ENCODE measurements around the gene FADS2. TPM values are rescaled to one million over a fixed set of nuclear protein-coding genes. Genes with fewer than 3 reads are reported as not detected.

Gene FADS2
- total RNA-seq, 4 donors from 2014 or later: 1.6 to 30.7 (median 12.0) TPM

DNA sequence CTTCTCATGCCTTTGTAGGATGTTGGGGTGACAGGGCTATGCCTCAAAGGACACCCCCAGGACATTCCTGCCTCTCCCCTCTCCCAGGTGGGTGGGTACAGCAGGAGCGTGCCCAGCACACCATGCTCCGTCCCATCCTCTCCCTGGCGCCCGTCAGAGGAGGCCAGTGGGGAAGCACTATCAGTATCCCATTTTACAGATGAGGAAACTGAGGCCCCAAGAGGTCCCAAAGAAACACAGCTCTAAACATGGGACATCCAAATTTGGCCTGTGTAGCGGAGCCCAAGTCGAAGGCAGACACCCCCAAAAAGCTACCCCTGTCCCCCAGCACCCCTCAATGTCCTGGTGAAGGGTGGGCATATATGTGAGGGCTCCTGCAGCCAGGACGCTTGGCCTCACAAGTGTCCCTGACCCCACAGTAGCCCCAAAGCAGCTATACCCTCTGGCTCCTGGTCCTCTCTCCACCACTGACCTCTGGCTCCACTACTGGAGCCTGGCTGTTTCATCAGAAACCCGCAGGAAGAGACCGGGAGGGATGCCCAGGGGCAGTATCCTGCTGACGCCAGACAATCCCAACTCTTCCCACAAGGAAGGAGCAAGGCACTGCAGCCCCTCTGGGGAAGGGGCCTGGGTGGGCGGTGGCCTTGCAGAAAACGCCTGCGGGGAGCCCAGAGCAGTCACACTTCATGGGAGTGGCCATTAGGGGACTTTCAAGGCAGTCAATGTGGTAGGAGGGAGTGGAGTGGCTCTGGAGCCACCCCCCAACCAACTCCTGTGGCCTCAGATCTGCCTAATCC, 57.9 kb downstream of the FADS2 start:
- H3K27me3 ChIP-seq: no peaks in the 10 kb centered on the region
- H3K27ac ChIP-seq: no peak overlapping the region
- no peaks in the 10 kb centered on the region for H3K36me3 ChIP-seq
- peaks cover 6 to 11% (median 9%) of the 10 kb centered on the region in 4 donors for H3K4me1 ChIP-seq
- H3K9me3 ChIP-seq: no peaks in the 10 kb centered on the region
- no peak overlapping the region for H3K4me3 ChIP-seq
- no peak for TF ChIP-seq POLR2A (IDR thresholded peaks at IDR 0.05)
- TF ChIP-seq, protein P1, sequence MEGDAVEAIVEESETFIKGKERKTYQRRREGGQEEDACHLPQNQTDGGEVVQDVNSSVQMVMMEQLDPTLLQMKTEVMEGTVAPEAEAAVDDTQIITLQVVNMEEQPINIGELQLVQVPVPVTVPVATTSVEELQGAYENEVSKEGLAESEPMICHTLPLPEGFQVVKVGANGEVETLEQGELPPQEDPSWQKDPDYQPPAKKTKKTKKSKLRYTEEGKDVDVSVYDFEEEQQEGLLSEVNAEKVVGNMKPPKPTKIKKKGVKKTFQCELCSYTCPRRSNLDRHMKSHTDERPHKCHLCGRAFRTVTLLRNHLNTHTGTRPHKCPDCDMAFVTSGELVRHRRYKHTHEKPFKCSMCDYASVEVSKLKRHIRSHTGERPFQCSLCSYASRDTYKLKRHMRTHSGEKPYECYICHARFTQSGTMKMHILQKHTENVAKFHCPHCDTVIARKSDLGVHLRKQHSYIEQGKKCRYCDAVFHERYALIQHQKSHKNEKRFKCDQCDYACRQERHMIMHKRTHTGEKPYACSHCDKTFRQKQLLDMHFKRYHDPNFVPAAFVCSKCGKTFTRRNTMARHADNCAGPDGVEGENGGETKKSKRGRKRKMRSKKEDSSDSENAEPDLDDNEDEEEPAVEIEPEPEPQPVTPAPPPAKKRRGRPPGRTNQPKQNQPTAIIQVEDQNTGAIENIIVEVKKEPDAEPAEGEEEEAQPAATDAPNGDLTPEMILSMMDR (IDR thresholded peaks at IDR 0.05): no peak
- no peak for DNase-seq

DNA sequence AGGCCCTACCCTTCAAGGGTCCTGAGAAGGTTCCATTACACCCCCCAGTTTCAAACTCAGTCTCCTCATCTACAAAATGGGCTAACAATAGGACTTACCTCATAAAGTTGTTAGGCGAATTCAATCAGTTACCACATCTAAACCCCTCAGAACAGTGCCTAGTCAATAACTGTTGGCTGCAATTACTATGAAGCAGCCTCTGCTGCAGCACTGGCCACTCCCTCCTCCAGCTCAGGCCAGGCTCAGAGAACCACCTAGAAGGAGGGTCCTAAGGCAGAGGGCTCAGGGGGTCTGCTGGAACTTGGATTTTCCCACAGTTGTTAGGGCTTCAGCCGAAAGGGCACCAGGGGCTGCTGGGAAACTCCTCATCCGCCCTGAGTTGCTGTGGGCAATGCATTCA, 58.5 kb downstream of the FADS2 start:
- Histone ChIP-seq H3K9me3 (no peaks in the 10 kb centered on the region), H3K4me3 (no peak overlapping the region), H3K27me3 (no peaks in the 10 kb centered on the region), H3K36me3 (no peaks in the 10 kb centered on the region), H3K4me1 (peaks cover 4 to 12% (median 7%) of the 10 kb centered on the region in 4 donors), H3K27ac (no peak overlapping the region)
- TF ChIP-seq POLR2A (IDR thresholded peaks at IDR 0.05): no peak
- TF ChIP-seq, protein P1 (IDR thresholded peaks at IDR 0.05): no peak
- DNase-seq: no peak

DNA sequence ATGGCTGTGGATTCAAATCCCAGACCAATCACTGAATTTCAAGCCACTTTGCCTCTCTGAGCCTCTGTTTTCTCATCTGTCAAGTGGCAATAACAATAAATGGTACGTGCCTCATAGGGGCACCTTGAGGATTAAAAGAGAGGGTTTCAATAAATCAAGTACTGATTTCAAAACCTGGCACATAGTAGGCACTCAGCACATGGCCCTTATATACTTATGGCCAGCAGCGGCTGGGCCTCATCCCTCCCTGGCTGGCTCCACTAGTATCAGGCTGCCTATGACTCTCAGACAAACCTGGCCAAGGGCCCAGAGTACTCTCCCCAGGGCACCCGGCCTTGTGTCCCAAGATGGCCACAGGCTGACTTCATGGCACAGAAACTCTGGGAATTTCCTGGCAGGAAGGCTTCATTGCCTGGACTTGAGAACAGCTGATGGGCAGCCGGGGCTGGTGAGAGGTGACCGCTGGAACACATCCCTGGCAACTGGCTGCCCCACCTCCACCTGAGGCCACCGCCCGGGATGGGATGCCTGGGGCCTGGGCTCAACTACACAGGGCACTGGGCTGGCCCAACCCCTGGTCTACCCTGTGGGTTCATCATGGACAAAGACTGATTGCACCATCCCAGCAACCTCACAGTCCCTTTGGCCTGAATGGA, 59.9 kb downstream of the FADS2 start:
- Histone ChIP-seq H3K27me3 (no peaks in the 10 kb centered on the region), H3K9me3 (no peaks in the 10 kb centered on the region), H3K4me3 (no peak overlapping the region), H3K27ac (peak overlapping the region; percentile 10 to 39 (median 33)), H3K4me1 (peaks cover 4 to 13% (median 9%) of the 10 kb centered on the region in 4 donors), H3K36me3 (no peaks in the 10 kb centered on the region)
- TF ChIP-seq, protein P1 (IDR thresholded peaks at IDR 0.05): no peak
- no peak for TF ChIP-seq POLR2A (IDR thresholded peaks at IDR 0.05)
- peak in 2 of 3 donors; percentile 21 to 56 for DNase-seq

DNA sequence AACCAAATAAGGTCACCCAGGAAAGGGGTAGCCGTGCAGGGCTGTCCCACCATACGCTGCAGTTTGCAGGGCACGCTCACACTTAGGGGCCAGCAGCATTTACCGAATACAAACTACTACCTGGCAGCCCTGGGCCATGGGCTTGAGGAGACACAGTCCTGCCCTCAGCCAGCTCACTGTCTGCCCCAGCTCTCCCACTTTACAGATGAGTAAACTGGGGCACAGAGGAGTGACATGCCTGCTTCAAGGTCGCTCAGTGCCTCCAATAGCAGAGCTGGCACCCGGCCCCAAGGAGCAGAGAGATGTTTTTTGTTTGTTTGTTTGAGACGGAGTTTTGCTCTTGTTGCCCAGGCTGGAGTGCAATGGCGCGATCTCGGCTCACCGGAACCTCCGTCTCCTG, 60.5 kb downstream of the FADS2 start:
- Histone ChIP-seq H3K27me3 (no peaks in the 10 kb centered on the region), H3K27ac (peak overlapping the region; percentile 10 to 39 (median 33)), H3K36me3 (no peaks in the 10 kb centered on the region), H3K4me3 (no peak overlapping the region), H3K4me1 (peaks cover 4 to 13% (median 9%) of the 10 kb centered on the region in 4 donors), H3K9me3 (no peaks in the 10 kb centered on the region)
- TF ChIP-seq, protein P1 (IDR thresholded peaks at IDR 0.05): no peak
- no peak for TF ChIP-seq POLR2A (IDR thresholded peaks at IDR 0.05)
- DNase-seq: no peak

DNA sequence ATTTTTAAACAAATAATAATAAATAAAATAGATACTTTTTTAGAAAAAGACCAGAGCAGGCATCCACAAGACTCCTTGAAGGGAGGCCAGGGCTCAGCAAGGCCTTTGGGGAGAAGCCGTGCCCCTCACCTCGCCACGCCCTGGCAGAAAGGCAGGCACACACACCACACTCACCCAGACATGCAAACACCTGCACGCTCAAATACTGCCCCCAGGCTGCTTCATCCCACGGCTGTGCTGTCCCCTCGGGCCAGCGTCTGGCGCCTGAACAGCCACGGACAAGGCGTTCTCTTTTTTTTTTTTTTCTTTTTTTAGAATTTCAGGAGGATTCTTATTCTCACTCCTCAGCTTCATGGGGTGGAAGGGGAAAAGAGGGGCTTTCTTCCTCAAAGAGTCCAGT, 61.7 kb downstream of the FADS2 start:
- no peak overlapping the region for H3K27ac ChIP-seq
- H3K4me3 ChIP-seq: no peak overlapping the region
- no peaks in the 10 kb centered on the region for H3K36me3 ChIP-seq
- TF ChIP-seq POLR2A (IDR thresholded peaks at IDR 0.05): no peak
- TF ChIP-seq, protein P1 (IDR thresholded peaks at IDR 0.05): no peak
- DNase-seq: no peak
- no peaks in the 10 kb centered on the region for H3K9me3 ChIP-seq
- H3K27me3 ChIP-seq: no peaks in the 10 kb centered on the region
- peaks cover 4 to 13% (median 9%) of the 10 kb centered on the region in 4 donors for H3K4me1 ChIP-seq
